ENCODE measurements around the gene KDSR. TPM values are rescaled to one million over a fixed set of nuclear protein-coding genes. Genes with fewer than 3 reads are reported as not detected.

Gene KDSR
- total and polyA plus RNA-seq, 4 donors = 22.3 to 62.1 (median 42.5) TPM

DNA sequence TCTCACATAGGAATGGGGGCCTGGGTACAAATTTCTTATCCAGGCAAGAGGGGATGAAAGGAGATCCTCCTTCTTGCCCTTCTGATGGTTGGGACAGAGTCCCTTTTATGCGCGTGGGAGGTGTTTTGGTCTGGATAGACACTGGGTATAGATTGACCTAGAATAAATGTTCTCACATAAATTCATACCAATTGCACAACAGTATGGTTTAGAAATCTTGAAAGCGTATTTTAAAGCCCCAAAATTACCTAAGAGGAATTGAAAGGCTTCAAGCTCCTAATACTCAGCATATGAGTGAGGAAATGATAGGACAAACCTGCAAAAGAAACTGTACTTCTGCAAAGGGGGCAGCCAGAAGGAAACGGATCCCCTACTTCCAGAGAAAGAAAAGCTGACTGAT, 44.8 kb downstream of the KDSR start:
- WGBS, 2 donors = 40 to 66% methylated on average over 4 of the region's 4 CpGs
- Histone ChIP-seq H3K9ac (ENCODE audit: insufficient read depth in 1 of 2, low read length in 2 of 2) (no peak overlapping the region), H3K36me3 (ENCODE audit: control insufficient read depth in 4 of 4, insufficient read depth in 4 of 4, low read length in 4 of 4) (no peaks in the 10 kb centered on the region), H3K27ac (ENCODE audit: low read depth in 1 of 2, low read length in 1 of 2) (no peak overlapping the region), H3K9me3 (ENCODE audit: control insufficient read depth in 4 of 4, insufficient read depth in 3 of 4, low read length in 3 of 4) (no peaks in the 10 kb centered on the region), H3K27me3 (ENCODE audit: control insufficient read depth in 3 of 3, insufficient read depth in 3 of 3, low read length in 2 of 3) (no peaks in the 10 kb centered on the region), H3K4me3 (no peak overlapping the region), H3K4me1 (ENCODE audit: control insufficient read depth in 5 of 5, insufficient read depth in 5 of 5, low read length in 5 of 5) (peaks cover 0 to 26% (median 5%) of the 10 kb centered on the region in 5 donors)
- ATAC-seq (ENCODE audit: insufficient read depth, low FRiP score) (no peak), DNase-seq (no peak)
- TF ChIP-seq, protein P1, sequence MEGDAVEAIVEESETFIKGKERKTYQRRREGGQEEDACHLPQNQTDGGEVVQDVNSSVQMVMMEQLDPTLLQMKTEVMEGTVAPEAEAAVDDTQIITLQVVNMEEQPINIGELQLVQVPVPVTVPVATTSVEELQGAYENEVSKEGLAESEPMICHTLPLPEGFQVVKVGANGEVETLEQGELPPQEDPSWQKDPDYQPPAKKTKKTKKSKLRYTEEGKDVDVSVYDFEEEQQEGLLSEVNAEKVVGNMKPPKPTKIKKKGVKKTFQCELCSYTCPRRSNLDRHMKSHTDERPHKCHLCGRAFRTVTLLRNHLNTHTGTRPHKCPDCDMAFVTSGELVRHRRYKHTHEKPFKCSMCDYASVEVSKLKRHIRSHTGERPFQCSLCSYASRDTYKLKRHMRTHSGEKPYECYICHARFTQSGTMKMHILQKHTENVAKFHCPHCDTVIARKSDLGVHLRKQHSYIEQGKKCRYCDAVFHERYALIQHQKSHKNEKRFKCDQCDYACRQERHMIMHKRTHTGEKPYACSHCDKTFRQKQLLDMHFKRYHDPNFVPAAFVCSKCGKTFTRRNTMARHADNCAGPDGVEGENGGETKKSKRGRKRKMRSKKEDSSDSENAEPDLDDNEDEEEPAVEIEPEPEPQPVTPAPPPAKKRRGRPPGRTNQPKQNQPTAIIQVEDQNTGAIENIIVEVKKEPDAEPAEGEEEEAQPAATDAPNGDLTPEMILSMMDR (IDR thresholded peaks at IDR 0.05; ENCODE audit: control extremely low read depth, extremely low read depth) = no peak

DNA sequence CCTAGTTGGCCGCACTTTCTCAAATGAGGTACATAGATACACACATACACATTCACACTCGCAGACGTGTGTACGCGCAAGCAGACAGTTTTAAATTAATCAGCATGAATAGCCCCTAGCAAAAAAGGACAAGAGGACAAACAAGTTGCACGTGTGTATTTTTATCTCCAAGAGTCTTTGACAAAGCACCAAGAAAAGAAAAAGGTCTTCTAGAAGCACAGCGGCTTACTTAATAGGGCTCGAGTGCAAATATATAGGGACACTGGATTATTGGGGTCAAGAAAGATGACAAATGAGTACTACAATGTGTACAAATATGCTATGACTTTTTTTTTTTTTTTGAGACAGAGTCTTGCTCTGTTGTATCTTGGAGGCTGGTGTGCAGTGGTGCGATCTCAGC, 45.7 kb downstream of the KDSR start:
- H3K27me3 ChIP-seq (ENCODE audit: control insufficient read depth in 3 of 3, insufficient read depth in 3 of 3, low read length in 2 of 3) = no peaks in the 10 kb centered on the region
- H3K9me3 ChIP-seq (ENCODE audit: control insufficient read depth in 4 of 4, insufficient read depth in 3 of 4, low read length in 3 of 4) = no peaks in the 10 kb centered on the region
- no peak overlapping the region for H3K27ac ChIP-seq (ENCODE audit: low read depth in 1 of 2, low read length in 1 of 2)
- no peaks in the 10 kb centered on the region for H3K36me3 ChIP-seq (ENCODE audit: control insufficient read depth in 4 of 4, insufficient read depth in 4 of 4, low read length in 4 of 4)
- peaks cover 0 to 33% (median 5%) of the 10 kb centered on the region in 5 donors for H3K4me1 ChIP-seq (ENCODE audit: control insufficient read depth in 5 of 5, insufficient read depth in 5 of 5, low read length in 5 of 5)
- H3K9ac ChIP-seq (ENCODE audit: insufficient read depth in 1 of 2, low read length in 2 of 2) = peak overlapping the region in 1 of 2 donors; percentile 93
- H3K4me3 ChIP-seq = no peak overlapping the region
- peak in 1 of 3 donors; percentile 23 for DNase-seq
- no peak for ATAC-seq (ENCODE audit: insufficient read depth, low FRiP score)
- 70 to 82% methylated on average over 9 of the region's 9 CpGs for WGBS, 2 donors
- TF ChIP-seq, protein P1 (IDR thresholded peaks at IDR 0.05; ENCODE audit: control extremely low read depth, extremely low read depth) = no peak

DNA sequence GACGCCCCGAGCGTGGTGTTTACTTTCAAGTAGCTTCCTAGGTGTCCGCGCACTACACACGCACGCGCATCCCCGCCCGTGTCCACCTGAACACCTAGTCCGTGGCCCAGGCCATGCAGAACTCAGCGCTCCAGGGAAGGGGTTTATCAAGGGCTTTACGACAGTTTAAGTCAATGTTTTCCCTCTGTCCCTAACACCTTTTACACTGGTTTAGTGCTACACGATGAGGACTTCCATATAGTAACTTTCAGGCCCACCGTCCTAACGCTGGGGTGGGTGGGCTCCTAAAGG, 46.1 kb downstream of the KDSR start:
- DNase-seq = no peak
- peak overlapping the region; percentile 60 to 93 for H3K9ac ChIP-seq (ENCODE audit: insufficient read depth in 1 of 2, low read length in 2 of 2)
- TF ChIP-seq, protein P1 (IDR thresholded peaks at IDR 0.05; ENCODE audit: control extremely low read depth, extremely low read depth) = no peak

More for the DNA sequence above, 46.1 kb downstream of the KDSR start:
- H3K27me3 ChIP-seq (ENCODE audit: control insufficient read depth in 3 of 3, insufficient read depth in 3 of 3, low read length in 2 of 3) = no peaks in the 10 kb centered on the region
- WGBS, 2 donors = 17 to 31% methylated on average over 16 of the region's 16 CpGs
- H3K4me3 ChIP-seq = peak overlapping the region; percentile 27
- no peaks in the 10 kb centered on the region for H3K9me3 ChIP-seq (ENCODE audit: control insufficient read depth in 4 of 4, insufficient read depth in 3 of 4, low read length in 3 of 4)
- ATAC-seq (ENCODE audit: insufficient read depth, low FRiP score) = no peak
- peak overlapping the region in 1 of 2 donors; percentile 41 for H3K27ac ChIP-seq (ENCODE audit: low read depth in 1 of 2, low read length in 1 of 2)
- peaks cover 0 to 33% (median 5%) of the 10 kb centered on the region in 5 donors for H3K4me1 ChIP-seq (ENCODE audit: control insufficient read depth in 5 of 5, insufficient read depth in 5 of 5, low read length in 5 of 5)
- no peaks in the 10 kb centered on the region for H3K36me3 ChIP-seq (ENCODE audit: control insufficient read depth in 4 of 4, insufficient read depth in 4 of 4, low read length in 4 of 4)

Data from lung (tissue), 12 donors.